HG03039 (cell line): ENCODE results near the gene ACSM2B.
"Not testable (repeated sequence)": the region's sequence is repeated elsewhere in the genome, so short reads cannot be mapped to it uniquely, and the experiment has no call there.

Experiments used
- ATAC-seq: cut with Tn5 transposase; IDR thresholded peaks from one replicate; pipeline ENCODE4 v1.9.1; 2021; ENCODE audit warnings: mild to moderate bottlenecking, moderate library complexity; ENCODE audit not compliant: unreplicated experiment

ACSM2B gene

GRCh38 chr16:20576145-20576544 lies at the start of gene ACSM2B:
Gene ACSM2B (minus strand): TSS chr16:20576367. CDS start chr16:20564845, 11,522 bp downstream.
- ATAC-seq: not testable (repeated sequence)

DNA sequence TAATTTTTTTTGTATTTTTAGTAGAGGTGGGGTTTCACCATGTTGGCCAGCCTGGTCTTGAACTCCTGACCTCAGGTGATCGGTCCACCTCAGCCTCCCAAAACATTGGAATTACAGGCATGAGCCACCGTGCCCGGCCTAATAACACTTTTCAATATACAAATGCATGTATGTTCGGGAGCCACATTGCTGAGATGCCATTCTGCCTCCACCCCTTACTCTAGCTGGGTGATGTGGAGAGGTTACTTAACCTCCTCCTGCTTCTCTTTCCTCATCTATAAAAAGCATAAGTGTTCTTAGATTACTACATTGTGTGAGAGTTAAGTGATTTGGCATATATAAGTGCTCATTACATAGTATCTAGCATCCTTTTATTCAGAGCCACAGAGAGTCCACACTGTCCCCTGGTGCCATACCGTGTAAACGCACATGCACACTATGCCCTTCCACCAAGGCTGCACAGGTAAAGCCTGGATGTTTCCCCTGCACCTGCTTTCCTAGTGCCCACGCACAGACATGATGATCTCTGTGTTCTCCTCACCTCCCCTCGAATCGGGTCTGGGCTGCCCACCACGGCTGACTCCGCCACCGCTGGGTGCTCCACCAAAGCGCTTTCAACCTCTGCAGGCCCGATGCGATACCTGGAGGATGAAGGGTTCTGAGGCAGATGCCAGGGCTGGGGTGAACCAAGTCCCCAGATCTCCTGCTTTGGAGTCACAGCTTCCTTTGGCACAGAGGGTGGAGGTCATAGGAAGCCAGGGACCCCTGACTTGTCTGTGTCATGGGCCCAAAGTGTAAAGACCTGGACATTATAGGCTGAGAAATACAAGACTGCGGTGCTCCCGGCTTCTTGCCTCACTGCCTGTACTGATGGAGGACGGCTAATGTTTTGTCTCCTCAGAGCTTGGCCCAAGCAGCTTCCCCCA lies 49.0 kb upstream of the ACSM2B start:
- ATAC-seq: no peak

- ATAC-seq: no peak
Observed at GRCh38 chr16:20624205-20624604, 48.0 kb upstream of the ACSM2B start.

- no peak for ATAC-seq
Observed at GRCh38 chr16:20622498-20622870, 46.3 kb upstream of the ACSM2B start.

DNA sequence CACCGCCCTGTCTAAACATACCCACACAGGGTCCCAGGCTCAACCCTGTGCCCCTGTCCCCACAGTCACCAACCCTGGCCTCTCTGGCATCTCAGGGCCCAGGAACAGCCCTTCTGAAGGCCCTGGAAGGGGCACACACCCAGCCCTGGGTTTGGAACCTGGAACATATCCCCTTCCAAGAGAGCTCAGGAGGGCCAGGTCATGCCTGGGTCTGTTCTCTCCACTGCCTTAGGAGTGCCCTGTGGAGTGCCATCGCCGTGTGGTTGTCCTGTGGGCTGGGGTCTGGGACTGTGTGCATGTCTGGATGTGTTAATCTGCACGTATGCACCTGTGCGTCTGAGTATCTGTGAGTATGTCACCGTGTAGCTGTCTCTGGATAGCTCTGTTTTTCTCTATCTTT lies 45.2 kb upstream of the ACSM2B start:
- ATAC-seq: no peak

- no peak for ATAC-seq
Observed at GRCh38 chr16:20620770-20621169, 44.6 kb upstream of the ACSM2B start.

- no peak for ATAC-seq
Observed at GRCh38 chr16:20620003-20620402, 43.8 kb upstream of the ACSM2B start.

- no peak for ATAC-seq
Observed at GRCh38 chr16:20617271-20617670, 41.1 kb upstream of the ACSM2B start.

DNA sequence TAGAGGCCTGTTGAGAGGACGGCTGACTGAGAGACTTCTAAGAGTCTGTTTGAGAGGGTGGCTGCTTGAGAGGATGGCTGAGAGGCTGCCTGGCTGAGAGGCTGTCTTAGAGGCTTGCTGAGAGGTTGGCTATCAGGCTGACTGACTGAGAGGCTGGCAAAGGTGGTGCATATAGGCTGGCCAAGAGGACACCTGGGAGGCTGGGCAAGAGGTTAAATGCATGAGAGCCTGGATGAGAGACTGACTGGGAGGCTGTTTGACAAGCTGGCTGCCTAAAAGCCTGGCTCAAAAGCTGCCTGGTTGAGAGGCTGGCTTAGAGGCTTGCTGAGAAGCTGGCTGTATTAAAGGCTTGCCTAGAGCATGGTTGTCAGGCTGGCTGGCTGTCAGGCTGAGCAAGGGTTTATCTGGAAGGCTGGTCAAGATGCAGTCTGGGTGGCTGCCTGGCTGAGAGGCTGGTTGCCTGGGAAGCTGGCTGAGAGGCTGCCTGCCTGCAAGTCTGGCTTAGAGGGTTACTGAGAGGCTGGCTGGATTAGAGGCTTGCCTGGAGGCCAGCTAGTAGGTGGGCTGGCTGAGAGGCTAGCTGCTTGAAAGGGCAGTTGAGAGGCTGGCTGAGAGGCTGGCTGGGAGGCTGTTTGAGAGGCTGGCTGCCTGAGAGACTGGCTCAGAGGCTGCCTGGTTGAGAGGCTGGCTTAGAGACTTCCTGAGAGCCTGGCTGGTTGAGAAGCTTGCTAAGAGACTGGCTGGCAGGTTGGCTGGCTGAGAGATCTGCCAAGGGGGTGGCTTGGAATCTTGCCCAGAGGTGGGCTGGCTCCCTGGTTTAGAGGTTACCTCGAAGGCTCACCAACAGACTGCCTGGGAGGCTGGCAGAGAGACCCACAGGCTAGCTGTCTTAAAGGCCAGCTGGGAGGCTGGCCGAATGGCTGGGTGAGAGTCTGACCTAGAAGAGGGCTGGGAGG lies 38.3 kb upstream of the ACSM2B start:
- ATAC-seq: no peak

- ATAC-seq: no peak
Observed at GRCh38 chr16:20613481-20614185, 37.5 kb upstream of the ACSM2B start.

GRCh38 chr16:20612551-20613480 lies 36.6 kb upstream of the ACSM2B start:
- ATAC-seq: no peak

GRCh38 chr16:20611975-20612481 lies 35.9 kb upstream of the ACSM2B start:
- no peak for ATAC-seq

DNA sequence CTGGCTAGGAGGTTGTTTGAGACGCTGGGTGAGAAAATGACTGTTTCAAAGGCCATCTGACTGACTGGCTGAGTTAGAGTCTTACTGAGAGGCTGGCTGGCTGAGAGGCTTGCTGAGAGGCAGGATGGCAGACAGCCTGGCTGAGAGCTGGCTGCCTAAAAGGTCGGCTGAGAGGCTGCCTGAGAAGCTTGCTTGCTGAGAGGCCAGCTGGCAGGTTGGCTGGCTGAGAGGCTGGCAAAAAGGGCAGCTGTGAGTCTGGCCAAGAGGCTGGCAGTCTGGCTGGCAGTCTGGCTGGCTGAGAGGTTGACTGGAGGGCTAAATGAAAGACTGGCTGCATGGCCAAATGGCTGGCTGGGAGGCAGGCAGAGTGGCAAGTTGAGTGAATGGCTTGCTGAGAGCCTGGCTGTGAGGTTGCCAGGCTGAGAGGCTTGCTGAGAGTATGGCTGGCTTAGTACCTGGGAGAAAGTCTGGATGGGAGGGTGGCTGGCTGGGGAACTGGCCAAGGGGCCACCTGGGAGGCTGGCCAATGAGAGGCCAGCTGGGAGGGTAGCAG lies 35.3 kb upstream of the ACSM2B start:
- ATAC-seq: no peak

DNA sequence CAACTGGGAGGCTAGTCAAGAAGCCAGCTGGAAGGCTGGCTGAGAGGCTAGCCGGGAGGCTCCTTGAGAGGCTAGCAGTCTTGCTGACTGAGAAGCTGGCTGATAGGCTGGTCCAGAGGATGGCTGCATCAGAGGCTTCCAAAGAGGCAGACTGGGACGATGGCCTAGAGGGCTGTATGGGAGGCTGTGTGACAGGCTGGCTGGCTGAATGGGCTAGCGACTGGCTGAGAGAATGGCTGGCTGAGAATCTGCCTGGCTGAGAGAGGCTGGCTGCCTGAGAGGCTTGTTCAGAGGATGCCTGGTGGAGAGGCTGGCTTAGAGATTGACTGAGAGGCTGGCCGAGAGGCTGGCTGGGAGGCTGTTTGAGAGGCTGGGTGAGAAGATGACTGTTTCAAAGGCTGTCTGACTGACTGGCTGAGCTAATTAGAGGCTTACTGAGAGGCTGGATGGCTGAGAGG lies 34.8 kb upstream of the ACSM2B start:
- ATAC-seq: no peak

- no peak for ATAC-seq
Observed at GRCh38 chr16:20610211-20610891, 34.2 kb upstream of the ACSM2B start.

DNA sequence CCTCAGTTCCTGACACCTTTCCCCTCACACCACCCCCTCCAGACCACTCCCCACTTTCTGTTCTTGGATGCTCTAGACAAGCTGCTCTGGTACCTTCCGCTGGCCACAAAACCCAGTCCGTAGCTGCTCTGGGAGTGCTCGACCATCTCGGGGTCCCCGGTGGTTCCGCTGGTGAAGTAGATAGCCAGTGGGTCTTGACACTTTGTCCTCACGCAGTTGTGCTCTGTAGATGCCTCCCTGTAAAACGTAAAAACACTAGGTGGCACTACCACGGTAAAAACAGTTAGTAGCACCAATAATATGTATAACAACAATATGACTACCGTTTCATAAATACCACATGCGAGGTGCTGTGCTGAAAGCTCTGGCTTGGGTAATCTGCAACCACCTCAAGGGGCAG lies 26.0 kb upstream of the ACSM2B start:
- ATAC-seq: not testable (repeated sequence)

GRCh38 chr16:20599475-20599874 lies 23.3 kb upstream of the ACSM2B start:
- not testable (repeated sequence) for ATAC-seq

GRCh38 chr16:20598832-20599469 lies 22.8 kb upstream of the ACSM2B start:
- ATAC-seq: no peak
